ENCODE results near the gene FCHSD2. TPM values are rescaled to one million over a fixed set of nuclear protein-coding genes. Genes with fewer than 3 reads are reported as not detected.

FCHSD2 gene
- total RNA-seq, 1 experiment from 2014 or later: 4.6 TPM

- Histone ChIP-seq H3K36me3 (replicated peaks; ENCODE audit: control insufficient read depth, insufficient read depth, low read length) (no peaks in the 10 kb centered on the region), H3K4me3 (ENCODE audit: insufficient read depth, low read depth, low read length) (no peak overlapping the region), H3K27me3 (ENCODE audit: control insufficient read depth, insufficient read depth, low read length) (no peaks in the 10 kb centered on the region)
- DNase-seq: no peak
Observed at GRCh38 chr11:72904016-72904415, 238.1 kb downstream of the FCHSD2 start.

GRCh38 chr11:72901374-72901773 is 240.7 kb downstream of the FCHSD2 start:
- DNase-seq: no peak
- Histone ChIP-seq H3K36me3 (replicated peaks; ENCODE audit: control insufficient read depth, insufficient read depth, low read length) (no peaks in the 10 kb centered on the region), H3K4me3 (ENCODE audit: insufficient read depth, low read depth, low read length) (no peak overlapping the region), H3K27me3 (ENCODE audit: control insufficient read depth, insufficient read depth, low read length) (no peaks in the 10 kb centered on the region)

- no peaks in the 10 kb centered on the region for H3K36me3 ChIP-seq (replicated peaks; ENCODE audit: control insufficient read depth, insufficient read depth, low read length)
- H3K27me3 ChIP-seq (ENCODE audit: control insufficient read depth, insufficient read depth, low read length): no peaks in the 10 kb centered on the region
- DNase-seq: no peak
- H3K4me3 ChIP-seq (ENCODE audit: insufficient read depth, low read depth, low read length): no peak overlapping the region
Observed at GRCh38 chr11:72900013-72900412, 242.1 kb downstream of the FCHSD2 start.

- H3K36me3 ChIP-seq (replicated peaks; ENCODE audit: control insufficient read depth, insufficient read depth, low read length): no peaks in the 10 kb centered on the region
- no peak overlapping the region for H3K4me3 ChIP-seq (ENCODE audit: insufficient read depth, low read depth, low read length)
- no peak for DNase-seq
- no peaks in the 10 kb centered on the region for H3K27me3 ChIP-seq (ENCODE audit: control insufficient read depth, insufficient read depth, low read length)
Observed at GRCh38 chr11:72899238-72899637, 242.9 kb downstream of the FCHSD2 start.

GRCh38 chr11:72897506-72897905 is 244.6 kb downstream of the FCHSD2 start:
- no peak for DNase-seq
- Histone ChIP-seq H3K4me3 (ENCODE audit: insufficient read depth, low read depth, low read length) (no peak overlapping the region), H3K36me3 (replicated peaks; ENCODE audit: control insufficient read depth, insufficient read depth, low read length) (no peaks in the 10 kb centered on the region), H3K27me3 (ENCODE audit: control insufficient read depth, insufficient read depth, low read length) (no peaks in the 10 kb centered on the region)

- DNase-seq: no peak
- no peaks in the 10 kb centered on the region for H3K27me3 ChIP-seq (ENCODE audit: control insufficient read depth, insufficient read depth, low read length)
- H3K4me3 ChIP-seq (ENCODE audit: insufficient read depth, low read depth, low read length): no peak overlapping the region
- H3K36me3 ChIP-seq (replicated peaks; ENCODE audit: control insufficient read depth, insufficient read depth, low read length): no peaks in the 10 kb centered on the region
Observed at GRCh38 chr11:72896431-72896830, 245.7 kb downstream of the FCHSD2 start.

GRCh38 chr11:72890881-72891280 is 251.2 kb downstream of the FCHSD2 start:
- Histone ChIP-seq H3K36me3 (replicated peaks; ENCODE audit: control insufficient read depth, insufficient read depth, low read length) (no peaks in the 10 kb centered on the region), H3K27me3 (ENCODE audit: control insufficient read depth, insufficient read depth, low read length) (no peaks in the 10 kb centered on the region), H3K4me3 (ENCODE audit: insufficient read depth, low read depth, low read length) (no peak overlapping the region)
- DNase-seq: no peak

GRCh38 chr11:72886619-72887018 is 255.5 kb downstream of the FCHSD2 start:
- Histone ChIP-seq H3K36me3 (replicated peaks; ENCODE audit: control insufficient read depth, insufficient read depth, low read length) (no peaks in the 10 kb centered on the region), H3K27me3 (ENCODE audit: control insufficient read depth, insufficient read depth, low read length) (no peaks in the 10 kb centered on the region), H3K4me3 (ENCODE audit: insufficient read depth, low read depth, low read length) (no peak overlapping the region)
- DNase-seq: no peak

- Histone ChIP-seq H3K36me3 (replicated peaks; ENCODE audit: control insufficient read depth, insufficient read depth, low read length) (no peaks in the 10 kb centered on the region), H3K27me3 (ENCODE audit: control insufficient read depth, insufficient read depth, low read length) (no peaks in the 10 kb centered on the region), H3K4me3 (ENCODE audit: insufficient read depth, low read depth, low read length) (no peak overlapping the region)
- DNase-seq: no peak
Observed at GRCh38 chr11:72885749-72886609, 256.1 kb downstream of the FCHSD2 start.

- H3K27me3 ChIP-seq (ENCODE audit: control insufficient read depth, insufficient read depth, low read length): no peaks in the 10 kb centered on the region
- no peak for DNase-seq
- H3K36me3 ChIP-seq (replicated peaks; ENCODE audit: control insufficient read depth, insufficient read depth, low read length): no peaks in the 10 kb centered on the region
- H3K4me3 ChIP-seq (ENCODE audit: insufficient read depth, low read depth, low read length): no peak overlapping the region
Observed at GRCh38 chr11:72876147-72876546, 266.0 kb downstream of the FCHSD2 start.

- no peak overlapping the region for H3K4me3 ChIP-seq (ENCODE audit: insufficient read depth, low read depth, low read length)
- no peaks in the 10 kb centered on the region for H3K27me3 ChIP-seq (ENCODE audit: control insufficient read depth, insufficient read depth, low read length)
- H3K36me3 ChIP-seq (replicated peaks; ENCODE audit: control insufficient read depth, insufficient read depth, low read length): no peaks in the 10 kb centered on the region
- DNase-seq: no peak
Observed at GRCh38 chr11:72875736-72876135, 266.4 kb downstream of the FCHSD2 start.

GRCh38 chr11:72872012-72872411 is 270.1 kb downstream of the FCHSD2 start:
- Histone ChIP-seq H3K27me3 (ENCODE audit: control insufficient read depth, insufficient read depth, low read length) (no peaks in the 10 kb centered on the region), H3K36me3 (replicated peaks; ENCODE audit: control insufficient read depth, insufficient read depth, low read length) (no peaks in the 10 kb centered on the region), H3K4me3 (ENCODE audit: insufficient read depth, low read depth, low read length) (no peak overlapping the region)
- DNase-seq: no peak

- no peak for DNase-seq
- Histone ChIP-seq H3K36me3 (replicated peaks; ENCODE audit: control insufficient read depth, insufficient read depth, low read length) (no peaks in the 10 kb centered on the region), H3K4me3 (ENCODE audit: insufficient read depth, low read depth, low read length) (no peak overlapping the region), H3K27me3 (ENCODE audit: control insufficient read depth, insufficient read depth, low read length) (no peaks in the 10 kb centered on the region)
Observed at GRCh38 chr11:72871119-72871518, 271.0 kb downstream of the FCHSD2 start.

GRCh38 chr11:72869831-72870230 is 272.3 kb downstream of the FCHSD2 start:
- no peak for DNase-seq
- Histone ChIP-seq H3K36me3 (replicated peaks; ENCODE audit: control insufficient read depth, insufficient read depth, low read length) (no peaks in the 10 kb centered on the region), H3K27me3 (ENCODE audit: control insufficient read depth, insufficient read depth, low read length) (no peaks in the 10 kb centered on the region), H3K4me3 (ENCODE audit: insufficient read depth, low read depth, low read length) (no peak overlapping the region)

GRCh38 chr11:72867970-72868369 is 274.1 kb downstream of the FCHSD2 start:
- Histone ChIP-seq H3K4me3 (ENCODE audit: insufficient read depth, low read depth, low read length) (no peak overlapping the region), H3K27me3 (ENCODE audit: control insufficient read depth, insufficient read depth, low read length) (no peaks in the 10 kb centered on the region), H3K36me3 (replicated peaks; ENCODE audit: control insufficient read depth, insufficient read depth, low read length) (no peaks in the 10 kb centered on the region)
- DNase-seq: no peak
